WERI-Rb-1 (cell line): Measurements from ENCODE around the gene PRUNE2.

Experiments
- DNase-seq: peaks from one replicate; pipeline ENCODE4 v3.0.0-alpha.2; 2020
- H3K27ac ChIP-seq: fragments of 250-450 bp; sonication (Bioruptor Pico); 2 replicates; pipeline ENCODE4 v1.5.1; 2020; ENCODE audit warnings: mild to moderate bottlenecking, moderate library complexity
- H3K27me3 ChIP-seq: fragments of 250-450 bp; sonication (Bioruptor Pico); 2 replicates; pipeline ENCODE4 v1.5.1; 2021; ENCODE audit warnings: mild to moderate bottlenecking, low read depth, moderate library complexity; ENCODE audit not compliant: insufficient read depth, severe bottlenecking
- H3K36me3 ChIP-seq: fragments of 250-450 bp; sonication (Bioruptor Pico); 2 replicates; pipeline ENCODE4 v1.5.1; 2020; ENCODE audit warnings: mild to moderate bottlenecking, moderate library complexity
- H3K4me3 ChIP-seq: 2 replicates; pipeline ENCODE4 v1.5.1; 2011; ENCODE audit warnings: low read depth, mild to moderate bottlenecking, control low read depth, low read length
- H3K9me3 ChIP-seq: fragments of 250-450 bp; sonication (Bioruptor Pico); 2 replicates; pipeline ENCODE4 v1.5.1; 2021; ENCODE audit warnings: mild to moderate bottlenecking, moderate library complexity; ENCODE audit not compliant: severe bottlenecking
- TF ChIP-seq, protein P1 (sequence below): IDR thresholded peaks from 2 replicates; pipeline ENCODE4 v1.5.1; 2011; ENCODE audit warnings: low read depth, mild to moderate bottlenecking, control low read depth, inconsistent platforms, low read length

Gene PRUNE2

DNA sequence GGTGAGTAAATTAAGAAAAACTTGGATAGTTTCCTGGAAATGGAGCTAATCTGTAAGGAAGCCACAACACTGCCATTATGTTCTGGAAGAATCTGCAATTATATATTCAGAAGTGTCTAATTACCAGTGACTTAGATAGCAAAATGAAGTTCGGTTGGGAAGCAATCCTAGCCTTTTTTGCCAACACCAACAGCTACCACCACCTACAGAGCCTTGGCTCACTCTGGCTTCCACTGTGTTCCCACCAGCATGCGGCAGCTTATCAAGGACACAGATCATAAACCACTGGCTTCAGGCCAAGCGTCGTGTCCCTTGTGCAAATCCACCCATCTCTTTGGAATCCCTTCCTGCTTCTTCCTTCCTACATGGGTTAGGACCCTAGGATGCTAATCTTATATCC lies 259.7 kb downstream of the PRUNE2 start:
- DNase-seq = no peak
- H3K9me3 ChIP-seq = no peaks in the 10 kb centered on the region
- H3K36me3 ChIP-seq = no peaks in the 10 kb centered on the region
- TF ChIP-seq, protein P1, sequence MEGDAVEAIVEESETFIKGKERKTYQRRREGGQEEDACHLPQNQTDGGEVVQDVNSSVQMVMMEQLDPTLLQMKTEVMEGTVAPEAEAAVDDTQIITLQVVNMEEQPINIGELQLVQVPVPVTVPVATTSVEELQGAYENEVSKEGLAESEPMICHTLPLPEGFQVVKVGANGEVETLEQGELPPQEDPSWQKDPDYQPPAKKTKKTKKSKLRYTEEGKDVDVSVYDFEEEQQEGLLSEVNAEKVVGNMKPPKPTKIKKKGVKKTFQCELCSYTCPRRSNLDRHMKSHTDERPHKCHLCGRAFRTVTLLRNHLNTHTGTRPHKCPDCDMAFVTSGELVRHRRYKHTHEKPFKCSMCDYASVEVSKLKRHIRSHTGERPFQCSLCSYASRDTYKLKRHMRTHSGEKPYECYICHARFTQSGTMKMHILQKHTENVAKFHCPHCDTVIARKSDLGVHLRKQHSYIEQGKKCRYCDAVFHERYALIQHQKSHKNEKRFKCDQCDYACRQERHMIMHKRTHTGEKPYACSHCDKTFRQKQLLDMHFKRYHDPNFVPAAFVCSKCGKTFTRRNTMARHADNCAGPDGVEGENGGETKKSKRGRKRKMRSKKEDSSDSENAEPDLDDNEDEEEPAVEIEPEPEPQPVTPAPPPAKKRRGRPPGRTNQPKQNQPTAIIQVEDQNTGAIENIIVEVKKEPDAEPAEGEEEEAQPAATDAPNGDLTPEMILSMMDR = no peak
- H3K27ac ChIP-seq = no peak overlapping the region
- no peak overlapping the region for H3K4me3 ChIP-seq
- no peaks in the 10 kb centered on the region for H3K27me3 ChIP-seq

DNA sequence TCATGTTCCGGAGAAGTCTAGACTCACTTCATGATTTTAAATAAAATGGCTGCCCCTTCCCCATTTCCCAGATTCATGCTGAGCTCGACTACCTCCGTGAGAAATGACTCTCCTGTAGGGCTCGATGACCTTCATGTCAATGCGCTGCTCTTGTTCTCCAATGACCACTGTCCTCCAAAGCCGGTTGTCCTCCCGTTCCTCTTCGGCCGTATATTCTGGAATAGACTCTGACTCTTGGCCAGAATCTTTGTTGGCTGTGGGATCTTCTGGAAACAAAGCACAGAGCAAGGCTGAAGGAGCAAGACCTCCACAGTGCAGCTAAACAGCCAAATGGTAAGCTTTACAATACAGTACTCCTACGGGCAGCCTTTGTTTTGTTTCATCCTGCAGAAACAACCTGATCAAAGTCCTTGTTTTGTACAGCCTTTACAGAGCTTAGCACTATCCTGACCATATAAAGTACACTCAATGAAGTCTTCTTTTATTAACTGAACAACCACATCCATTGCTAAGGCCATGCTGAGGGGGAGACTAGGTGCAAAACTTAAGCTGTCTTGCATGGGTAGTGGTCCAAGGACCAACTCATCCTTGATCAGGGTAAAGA lies 261.2 kb downstream of the PRUNE2 start:
- TF ChIP-seq, protein P1 = no peak
- H3K27me3 ChIP-seq = no peaks in the 10 kb centered on the region
- H3K27ac ChIP-seq = no peak overlapping the region
- DNase-seq = no peak
- H3K4me3 ChIP-seq = no peak overlapping the region
- H3K9me3 ChIP-seq = no peaks in the 10 kb centered on the region
- H3K36me3 ChIP-seq = no peaks in the 10 kb centered on the region

DNA sequence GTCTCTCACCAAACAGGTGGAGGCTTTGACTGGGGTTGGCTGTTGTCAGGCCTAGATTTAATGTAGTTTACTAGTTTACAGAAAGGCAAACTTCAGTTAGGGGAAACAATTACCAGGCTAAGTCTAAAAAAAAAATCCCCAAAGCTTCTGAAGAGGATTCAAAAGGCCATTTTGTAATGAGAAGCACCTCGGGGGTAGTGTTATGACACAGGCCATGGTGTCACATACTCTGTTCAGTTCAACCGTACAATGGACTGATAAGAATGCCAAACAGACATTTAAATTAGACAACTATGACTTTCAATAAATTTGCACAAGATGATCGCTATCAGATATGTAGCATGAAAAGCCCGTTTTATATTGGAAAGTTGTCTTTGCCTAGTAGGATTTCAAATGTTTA lies 261.7 kb downstream of the PRUNE2 start:
- no peak for DNase-seq
- Histone ChIP-seq H3K4me3 (no peak overlapping the region), H3K9me3 (no peaks in the 10 kb centered on the region), H3K36me3 (no peaks in the 10 kb centered on the region), H3K27ac (no peak overlapping the region), H3K27me3 (no peaks in the 10 kb centered on the region)
- TF ChIP-seq, protein P1 = no peak

DNA sequence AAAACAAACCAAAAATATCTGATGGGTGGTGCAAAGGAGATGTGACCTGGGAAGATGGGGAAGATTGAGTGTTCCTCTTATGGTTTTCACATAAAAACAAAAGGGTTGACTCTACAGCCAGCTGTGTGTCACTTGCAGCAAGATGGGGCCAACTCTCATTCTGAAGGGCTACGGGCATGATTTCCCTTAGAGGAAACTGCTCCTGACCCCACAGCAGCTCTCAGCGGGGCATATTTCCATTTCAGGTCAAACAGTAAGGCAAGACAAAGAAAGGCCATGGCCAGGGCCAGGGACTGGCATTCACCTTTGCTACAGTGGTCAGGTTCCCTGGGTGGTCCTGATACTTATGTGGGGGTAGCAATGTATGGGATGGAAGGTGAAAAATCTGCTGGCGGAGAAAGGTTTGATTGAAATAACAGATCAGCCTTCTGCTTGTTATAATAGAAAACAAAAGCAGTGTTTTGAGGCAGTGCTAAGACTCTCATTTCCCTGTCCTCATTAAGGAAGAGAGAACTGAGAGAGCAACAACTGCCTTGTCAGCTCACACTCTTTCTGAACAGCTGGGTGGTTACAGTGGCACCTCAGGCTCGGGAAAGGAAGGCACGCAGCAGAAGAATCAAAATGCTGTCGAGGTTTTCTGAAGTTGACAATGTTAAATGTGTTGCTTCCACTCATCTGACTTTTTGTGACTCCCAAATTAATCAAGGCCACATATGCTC lies 262.4 kb downstream of the PRUNE2 start:
- Histone ChIP-seq H3K9me3 (no peaks in the 10 kb centered on the region), H3K27ac (no peak overlapping the region), H3K4me3 (no peak overlapping the region), H3K27me3 (no peaks in the 10 kb centered on the region), H3K36me3 (no peaks in the 10 kb centered on the region)
- DNase-seq = no peak
- TF ChIP-seq, protein P1 = no peak

DNA sequence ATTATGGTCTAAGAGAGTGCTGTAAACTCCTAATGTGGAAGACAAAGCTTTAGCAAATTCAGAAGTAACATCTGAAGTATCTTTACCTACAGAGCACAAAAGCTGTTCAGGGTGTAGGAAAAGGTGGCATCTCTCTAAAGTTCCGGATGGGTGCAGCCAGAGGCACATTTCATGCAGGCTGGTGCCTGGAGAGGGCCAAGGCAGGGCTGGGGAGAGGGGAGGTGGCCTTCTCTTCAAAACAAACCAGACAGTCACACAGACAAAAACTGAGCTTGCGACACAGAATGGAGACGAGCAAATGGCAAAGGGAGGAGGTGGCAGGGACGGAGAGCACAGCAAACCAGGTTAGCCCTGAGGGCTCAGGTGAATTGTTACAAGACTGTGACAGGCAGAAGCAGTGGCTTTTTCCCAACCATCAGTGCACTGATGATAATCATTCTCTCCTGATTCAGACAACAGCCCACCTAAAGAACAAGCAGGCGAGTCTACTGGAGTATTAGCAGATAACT lies 263.2 kb downstream of the PRUNE2 start:
- no peak overlapping the region for H3K27ac ChIP-seq
- TF ChIP-seq, protein P1 = no peak
- no peaks in the 10 kb centered on the region for H3K36me3 ChIP-seq
- DNase-seq = no peak
- no peak overlapping the region for H3K4me3 ChIP-seq
- no peaks in the 10 kb centered on the region for H3K9me3 ChIP-seq
- H3K27me3 ChIP-seq = no peaks in the 10 kb centered on the region
